ENCODE data around the gene TMEM252. TPM values are rescaled to one million over a fixed set of nuclear protein-coding genes. Genes with fewer than 3 reads are reported as not detected.

TMEM252 gene
- polyA plus RNA-seq, 1 of the 3 experiments (the other 2 are of a cell fraction): not detected

DNA sequence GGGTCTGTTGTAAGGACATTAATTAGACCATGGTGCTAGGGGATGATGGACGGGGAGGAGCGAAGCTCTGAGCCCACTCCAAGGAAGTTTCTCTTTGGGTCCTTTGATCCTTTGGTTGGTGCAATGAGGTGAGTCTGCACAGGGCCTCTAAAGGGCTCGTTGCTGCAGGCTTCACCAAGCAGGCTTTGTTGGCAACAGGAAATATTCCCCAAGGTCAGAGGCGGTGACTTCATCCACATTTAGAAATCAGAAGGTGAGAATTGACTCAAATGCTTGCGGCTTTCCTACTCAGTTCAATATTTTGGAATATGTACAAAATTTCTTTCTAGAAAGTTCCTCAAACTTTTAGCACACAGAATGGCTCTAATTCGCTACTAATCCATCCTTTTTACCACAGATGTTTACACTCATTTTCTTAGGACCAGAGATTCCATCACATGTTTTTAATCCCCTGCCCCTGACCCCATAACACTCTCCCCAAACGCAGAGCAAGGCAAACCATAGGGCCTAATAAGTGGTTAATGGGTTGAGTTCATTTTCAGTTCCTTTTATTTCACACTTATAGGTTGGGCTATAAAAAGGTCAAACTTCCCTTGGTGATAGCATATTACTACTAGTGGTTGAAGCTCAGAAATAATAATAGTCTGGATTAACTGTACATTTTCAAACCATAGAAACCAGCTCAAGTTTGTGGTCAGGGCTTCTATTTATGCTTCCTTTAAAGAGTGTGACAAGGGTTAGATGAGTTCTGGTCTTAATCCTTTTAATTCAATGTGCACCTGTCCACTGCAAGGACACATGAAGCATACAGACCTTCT is 37.3 kb upstream of the TMEM252 start (continued):
- TF ChIP-seq, protein P1, sequence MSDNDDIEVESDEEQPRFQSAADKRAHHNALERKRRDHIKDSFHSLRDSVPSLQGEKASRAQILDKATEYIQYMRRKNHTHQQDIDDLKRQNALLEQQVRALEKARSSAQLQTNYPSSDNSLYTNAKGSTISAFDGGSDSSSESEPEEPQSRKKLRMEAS (IDR thresholded peaks at IDR 0.05; ENCODE audit: low read depth): no peak
- no peak for TF ChIP-seq RAD21 (IDR thresholded peaks at IDR 0.05; ENCODE audit: low read length)
- TF ChIP-seq POLR2AphosphoS5 (IDR thresholded peaks at IDR 0.05; ENCODE audit: low read depth, low read length): no peak
- no peak for TF ChIP-seq EP300 (IDR thresholded peaks at IDR 0.05; ENCODE audit: borderline replicate concordance in 1 of 2, low read depth in 1 of 2, low read length in 1 of 2)
- no peak for TF ChIP-seq RCOR1 (IDR thresholded peaks at IDR 0.05; ENCODE audit: low read length)
- no peak for TF ChIP-seq TAF1 (IDR thresholded peaks at IDR 0.05; ENCODE audit: borderline replicate concordance, low read depth, low read length)
- no peak for TF ChIP-seq RXRA (IDR thresholded peaks at IDR 0.05; ENCODE audit: borderline replicate concordance, low read depth)
- no peak for TF ChIP-seq ELF1 (IDR thresholded peaks at IDR 0.05)
- TF ChIP-seq SMC3 (IDR thresholded peaks at IDR 0.05; ENCODE audit: low read depth, low read length): no peak
- TF ChIP-seq RFX5 (IDR thresholded peaks at IDR 0.05; ENCODE audit: low read length): no peak
- TF ChIP-seq YY1 (IDR thresholded peaks at IDR 0.05; ENCODE audit: low read depth): no peak

GRCh38 chr9:68575817-68576216 is 35.1 kb upstream of the TMEM252 start:
- TF ChIP-seq TEAD4 (IDR thresholded peaks at IDR 0.05; ENCODE audit: borderline replicate concordance, insufficient read depth) (no peak), NRF1 (IDR thresholded peaks at IDR 0.05; ENCODE audit: low read depth, low read length) (no peak), RXRA (IDR thresholded peaks at IDR 0.05; ENCODE audit: borderline replicate concordance, low read depth) (no peak), SMC3 (IDR thresholded peaks at IDR 0.05; ENCODE audit: low read depth, low read length) (no peak), EP300 (IDR thresholded peaks at IDR 0.05; ENCODE audit: borderline replicate concordance in 1 of 2, low read depth in 1 of 2, low read length in 1 of 2) (no peak), FOSL2 (IDR thresholded peaks at IDR 0.05; ENCODE audit: borderline replicate concordance, low read depth) (no peak), EZH2phosphoT487 (IDR thresholded peaks at IDR 0.05; ENCODE audit: borderline replicate concordance, low read depth) (no peak), GABPA (IDR thresholded peaks at IDR 0.05; ENCODE audit: low read depth) (no peak), SIN3A (IDR thresholded peaks at IDR 0.05; ENCODE audit: borderline replicate concordance, low read depth, low read length) (no peak), POLR2AphosphoS5 (IDR thresholded peaks at IDR 0.05; ENCODE audit: low read depth, low read length) (no peak), TCF12 (IDR thresholded peaks at IDR 0.05) (no peak)
- TF ChIP-seq, protein P1 (IDR thresholded peaks at IDR 0.05; ENCODE audit: low read depth): no peak
- TF ChIP-seq, protein P2, sequence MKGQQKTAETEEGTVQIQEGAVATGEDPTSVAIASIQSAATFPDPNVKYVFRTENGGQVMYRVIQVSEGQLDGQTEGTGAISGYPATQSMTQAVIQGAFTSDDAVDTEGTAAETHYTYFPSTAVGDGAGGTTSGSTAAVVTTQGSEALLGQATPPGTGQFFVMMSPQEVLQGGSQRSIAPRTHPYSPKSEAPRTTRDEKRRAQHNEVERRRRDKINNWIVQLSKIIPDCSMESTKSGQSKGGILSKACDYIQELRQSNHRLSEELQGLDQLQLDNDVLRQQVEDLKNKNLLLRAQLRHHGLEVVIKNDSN (IDR thresholded peaks at IDR 0.05; ENCODE audit: borderline replicate concordance, low read depth): no peak
- TF ChIP-seq, protein P3, sequence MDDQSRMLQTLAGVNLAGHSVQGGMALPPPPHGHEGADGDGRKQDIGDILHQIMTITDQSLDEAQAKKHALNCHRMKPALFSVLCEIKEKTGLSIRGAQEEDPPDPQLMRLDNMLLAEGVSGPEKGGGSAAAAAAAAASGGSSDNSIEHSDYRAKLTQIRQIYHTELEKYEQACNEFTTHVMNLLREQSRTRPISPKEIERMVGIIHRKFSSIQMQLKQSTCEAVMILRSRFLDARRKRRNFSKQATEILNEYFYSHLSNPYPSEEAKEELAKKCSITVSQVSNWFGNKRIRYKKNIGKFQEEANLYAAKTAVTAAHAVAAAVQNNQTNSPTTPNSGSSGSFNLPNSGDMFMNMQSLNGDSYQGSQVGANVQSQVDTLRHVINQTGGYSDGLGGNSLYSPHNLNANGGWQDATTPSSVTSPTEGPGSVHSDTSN (IDR thresholded peaks at IDR 0.05): no peak
- TF ChIP-seq, protein P4, sequence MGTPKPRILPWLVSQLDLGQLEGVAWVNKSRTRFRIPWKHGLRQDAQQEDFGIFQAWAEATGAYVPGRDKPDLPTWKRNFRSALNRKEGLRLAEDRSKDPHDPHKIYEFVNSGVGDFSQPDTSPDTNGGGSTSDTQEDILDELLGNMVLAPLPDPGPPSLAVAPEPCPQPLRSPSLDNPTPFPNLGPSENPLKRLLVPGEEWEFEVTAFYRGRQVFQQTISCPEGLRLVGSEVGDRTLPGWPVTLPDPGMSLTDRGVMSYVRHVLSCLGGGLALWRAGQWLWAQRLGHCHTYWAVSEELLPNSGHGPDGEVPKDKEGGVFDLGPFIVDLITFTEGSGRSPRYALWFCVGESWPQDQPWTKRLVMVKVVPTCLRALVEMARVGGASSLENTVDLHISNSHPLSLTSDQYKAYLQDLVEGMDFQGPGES (IDR thresholded peaks at IDR 0.05; ENCODE audit: low read depth, low read length): no peak
- CTCF ChIA-PET: no interaction called here
- 3% methylated on average over 5 of the region's 5 CpGs for WGBS (ENCODE audit: low lambda C conversion rate)

More at GRCh38 chr9:68575817-68576216, 35.1 kb upstream of the TMEM252 start:
- Histone ChIP-seq H3K79me2 (ENCODE audit: insufficient read depth) (no peaks in the 10 kb centered on the region), H3K9me2 (no peaks in the 10 kb centered on the region), H3K4me2 (no peak overlapping the region), H3K9ac (no peak overlapping the region), H4K20me1 (ENCODE audit: insufficient read depth) (no peaks in the 10 kb centered on the region), H3K4me1 (ENCODE audit: control insufficient read depth in 1 of 2, insufficient read depth in 2 of 2, low read depth in 1 of 2, low read length in 1 of 2) (no peaks in the 10 kb centered on the region), H3K36me3 (replicated peaks in 1 of 2; ENCODE audit: control insufficient read depth in 1 of 2, insufficient read depth in 2 of 2, low read length in 1 of 2) (no peaks in the 10 kb centered on the region), H3K27me3 (ENCODE audit: insufficient read depth) (no peaks in the 10 kb centered on the region; the same call in 1 of the 2 replicates), H3F3A (replicated peaks; ENCODE audit: insufficient read depth) (no peaks in the 10 kb centered on the region), H3K4me3 (ENCODE audit: low read depth in 2 of 2, low read length in 1 of 2) (no peak overlapping the region), H3K9me3 (no peaks in the 10 kb centered on the region), H3K27ac (ENCODE audit: low read depth in 2 of 2, low read length in 1 of 2) (no peak overlapping the region), H2AFZ (ENCODE audit: low read depth) (no peak overlapping the region)
- POLR2A ChIA-PET: no interaction called here
- no peak for DNase-seq

All from SK-N-SH (cell line).